Stimulated activated CD4-positive, alpha-beta T cell treated with anti-CD3 and anti-CD28 coated beads, Interleukin-12 subunit alpha, Interleukin-12 subunit beta, amount 100 ng/mL, for 4 hours (primary cell): ENCODE results near the gene MYH14.

Experiments
- DNase-seq: peaks from one replicate; pipeline ENCODE4 v3.0.0-alpha.2; 2020

MYH14 gene

DNA sequence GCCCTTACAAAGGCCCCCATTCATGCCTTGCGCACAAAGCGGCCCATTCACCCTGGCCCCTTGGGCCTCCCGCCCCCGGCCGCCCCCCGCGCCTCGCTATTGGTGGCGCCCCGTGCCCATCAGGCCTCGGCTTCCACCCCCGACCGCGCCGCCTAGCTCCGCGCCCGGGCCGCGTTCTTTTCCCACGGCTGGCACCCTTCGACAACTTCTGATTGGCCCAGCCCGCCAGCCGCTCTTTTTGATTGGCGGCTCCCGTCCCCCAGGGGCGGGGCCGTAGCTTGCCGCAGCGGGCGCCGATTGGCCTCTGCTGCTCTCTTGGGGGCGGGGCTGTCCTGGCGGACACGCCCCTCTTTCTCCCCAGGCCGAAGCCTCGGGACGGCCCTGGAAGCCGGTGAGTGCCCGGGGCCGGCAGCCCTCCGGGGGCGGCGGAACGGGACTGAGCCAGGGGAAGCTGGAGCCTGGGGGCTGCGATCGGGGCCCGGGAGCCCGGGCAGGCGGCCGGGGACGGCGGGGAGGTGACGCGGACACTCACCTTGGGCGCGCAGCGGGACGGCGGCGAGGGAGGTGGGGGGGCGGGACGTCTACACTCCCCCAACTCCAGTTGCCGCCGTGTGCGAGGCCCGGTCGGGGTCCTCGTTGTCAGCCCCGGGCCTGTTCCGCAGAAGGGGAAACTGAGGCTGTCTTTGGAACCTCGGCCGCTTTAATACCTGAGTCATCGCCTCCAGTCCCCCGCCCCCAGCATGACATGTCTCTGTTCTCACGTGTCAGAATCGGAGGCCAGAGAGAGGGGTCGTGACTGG is at the start of gene MYH14:
Gene MYH14, plus strand, starts transcription at position 342 of the 800 bp plus-strand sequence. CDS start 6,744 bp downstream, outside the sequence.
- DNase-seq, result peak; percentile 20

DNA sequence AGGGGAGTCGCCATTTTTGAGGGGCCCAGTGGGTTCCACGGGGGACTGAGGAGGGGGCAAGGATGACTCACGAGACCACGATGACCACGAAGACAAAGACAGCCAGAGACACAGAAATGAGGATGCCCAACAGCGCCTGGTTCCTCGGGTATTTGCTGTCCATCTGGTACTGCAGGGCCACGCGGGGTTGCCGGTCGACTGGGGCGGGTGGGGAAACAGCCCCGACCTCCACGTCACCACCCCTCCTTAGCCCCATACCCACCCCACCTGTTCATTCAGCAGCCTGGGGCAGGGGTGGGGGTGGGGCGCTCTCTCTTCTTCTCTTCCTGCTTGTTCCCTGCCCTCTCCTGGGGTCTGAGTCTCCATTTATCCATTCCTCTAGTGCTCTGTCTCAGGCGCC is 48.9 kb upstream of the MYH14 start:
- no peak for DNase-seq

DNA sequence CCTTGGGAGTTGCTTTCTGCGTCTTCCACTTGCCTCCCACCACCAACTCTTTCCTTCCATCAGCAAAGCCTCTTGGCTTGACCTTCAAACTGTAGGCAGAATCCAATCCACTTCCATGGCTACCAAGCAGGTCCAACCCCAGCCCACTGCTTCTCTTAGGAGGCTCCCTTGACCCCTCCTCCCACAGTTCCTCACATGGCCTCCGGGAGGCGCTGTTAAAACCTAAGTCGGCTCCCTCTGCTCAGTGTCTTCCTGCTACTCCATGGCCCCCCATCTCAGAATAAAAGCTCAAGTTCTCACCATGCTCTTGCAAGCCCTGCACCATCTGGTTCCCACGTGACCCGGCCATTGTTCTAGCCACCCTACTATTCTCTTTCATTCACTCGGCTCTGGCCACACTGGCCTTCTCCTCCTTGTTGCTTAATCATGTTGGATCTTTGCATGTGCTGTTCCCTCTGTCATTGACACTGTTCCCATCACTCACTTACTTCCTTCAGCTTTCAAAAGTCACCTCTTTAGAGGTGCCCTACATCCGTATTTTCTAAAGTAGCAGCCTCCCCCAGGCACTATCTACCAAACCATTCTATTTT is 47.8 kb upstream of the MYH14 start:
- no peak for DNase-seq

DNA sequence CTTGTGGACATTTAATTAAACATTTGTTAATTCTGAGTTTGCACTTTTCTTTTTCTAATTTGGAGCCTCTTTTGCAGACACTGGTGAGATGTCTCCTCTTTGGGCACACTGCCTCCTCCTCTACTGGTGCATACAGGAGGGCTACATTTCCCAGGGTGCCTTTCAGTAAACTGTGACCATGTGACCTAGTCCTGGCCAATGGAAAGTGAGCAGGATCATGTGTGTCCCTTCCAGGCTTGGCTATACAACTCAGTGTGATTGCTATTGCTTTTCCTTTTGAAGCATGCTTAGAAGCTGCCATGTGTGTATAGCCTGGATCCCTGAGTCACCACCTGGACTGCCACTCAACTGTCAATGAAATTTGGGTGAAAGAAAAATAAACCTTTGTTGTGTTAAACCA is 44.8 kb upstream of the MYH14 start:
- DNase-seq, result no peak

DNA sequence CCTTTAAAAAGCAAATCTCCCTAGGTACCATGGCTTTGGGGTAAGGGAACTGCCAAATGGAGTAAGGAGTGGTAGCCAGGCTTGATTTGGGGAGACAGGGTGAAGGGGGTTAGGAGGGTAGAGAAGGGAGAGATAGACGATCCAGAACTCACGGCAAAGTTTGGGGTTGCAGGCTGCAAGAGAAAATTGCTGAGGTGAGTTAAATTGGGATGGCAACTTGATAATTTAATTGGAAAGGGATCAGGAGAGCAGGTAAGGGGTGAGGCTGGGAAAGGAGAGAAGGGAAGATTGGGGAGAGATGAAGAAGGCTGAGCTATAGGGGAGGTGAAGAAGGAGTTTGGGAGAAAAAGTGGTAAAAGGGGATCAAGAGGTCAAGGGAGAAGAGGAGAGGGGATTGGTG is 44.3 kb upstream of the MYH14 start:
- no peak for DNase-seq

- DNase-seq, result no peak
Observed at GRCh38 chr19:50162988-50163387, 40.4 kb upstream of the MYH14 start, which contains the start of gene IZUMO2. Gene IZUMO2 (minus strand): TSS chr19:50163281. CDS start chr19:50163194, 87 bp downstream.

GRCh38 chr19:50167314-50167721 is 36.1 kb upstream of the MYH14 start:
- DNase-seq, result no peak

- no peak for DNase-seq
Observed at GRCh38 chr19:50171752-50172151, 31.7 kb upstream of the MYH14 start.

DNA sequence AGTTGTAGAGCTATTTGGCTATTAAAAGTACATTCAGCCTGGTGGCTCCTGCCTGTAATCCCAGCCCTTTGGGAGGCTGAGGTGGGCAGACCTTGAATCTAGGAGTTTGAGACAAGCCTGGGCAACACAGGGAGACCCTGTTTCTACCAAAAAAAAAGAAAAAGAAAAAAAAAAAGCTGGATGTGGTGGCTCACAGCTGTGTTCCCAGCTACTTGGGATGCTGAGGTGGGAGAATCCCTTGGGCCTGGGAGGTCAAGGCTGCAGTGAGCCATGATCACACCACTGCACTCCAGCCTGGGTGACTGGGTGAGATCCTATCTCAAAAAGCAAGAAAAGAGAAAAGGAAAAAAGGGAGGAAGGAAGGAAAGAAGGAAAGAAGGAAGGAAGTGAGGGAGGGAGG is 30.7 kb upstream of the MYH14 start:
- DNase-seq, result no peak

DNA sequence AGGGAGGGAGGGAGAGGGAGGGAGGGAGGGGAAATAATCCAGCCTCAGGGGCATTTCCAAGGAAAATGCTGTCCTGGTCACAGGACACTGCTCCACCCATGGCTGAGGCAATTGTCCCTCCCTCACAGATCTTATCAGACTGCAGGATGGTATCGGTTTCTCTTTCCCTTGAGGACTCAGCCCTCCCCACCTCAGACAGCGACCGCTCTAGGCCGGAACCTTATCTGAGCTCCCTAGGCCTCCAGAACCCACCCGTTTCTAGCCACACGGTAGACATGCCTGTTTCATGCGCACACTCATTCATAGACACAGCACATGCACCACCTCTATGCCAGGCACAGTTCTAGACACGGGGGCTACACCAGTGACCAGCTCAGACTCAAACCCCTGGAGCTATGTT is 30.3 kb upstream of the MYH14 start:
- DNase-seq, result no peak

DNA sequence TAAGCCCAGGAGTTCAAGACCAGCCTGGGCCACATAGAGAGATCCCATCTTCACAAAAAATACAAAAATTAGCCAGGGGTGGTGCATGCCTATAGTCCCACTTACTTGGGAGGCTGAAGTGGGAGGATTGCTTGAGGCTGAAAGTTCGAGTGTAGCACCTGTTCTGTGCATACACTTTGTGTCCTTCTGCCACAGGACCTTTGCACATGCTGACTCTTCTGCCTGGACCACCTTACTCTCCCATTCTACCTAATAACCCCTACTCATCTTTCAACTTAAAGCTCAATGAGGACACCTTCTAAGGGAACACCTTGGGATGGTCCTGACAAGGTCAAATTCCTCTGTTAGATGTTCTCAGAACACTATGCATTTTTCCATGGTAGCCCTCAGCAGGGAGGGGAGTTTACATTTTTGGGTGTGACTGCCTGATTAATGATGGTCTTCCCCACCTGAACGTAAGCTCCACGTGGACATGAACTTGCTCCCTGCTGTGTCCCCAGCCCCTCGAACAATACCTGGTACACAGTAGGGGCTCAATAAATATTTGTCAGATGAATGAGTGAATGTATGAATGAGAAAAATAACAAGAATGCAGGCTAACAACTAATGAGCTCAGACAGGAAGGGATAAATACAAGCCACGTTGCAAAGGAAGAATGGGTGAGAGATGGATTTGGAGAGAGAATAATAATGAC is 29.2 kb upstream of the MYH14 start:
- DNase-seq, result no peak

DNA sequence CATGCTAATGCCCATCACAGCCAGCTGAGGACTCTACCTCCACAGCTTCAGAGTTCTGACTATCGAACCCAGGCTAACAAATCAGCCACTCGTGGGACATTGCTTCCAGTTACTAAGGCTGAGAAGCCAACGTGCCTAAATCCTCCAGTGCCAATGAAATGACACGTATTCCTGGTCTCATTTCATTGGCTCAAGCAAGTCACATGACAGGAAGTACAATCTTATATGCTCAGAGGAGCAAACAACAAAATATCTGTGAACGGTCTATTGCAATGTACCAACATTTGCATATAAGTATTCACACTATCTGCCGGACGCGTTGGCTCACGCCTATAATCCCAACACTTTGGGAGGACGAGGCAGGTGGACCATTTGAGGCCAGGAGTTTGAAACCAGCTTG is 27.5 kb upstream of the MYH14 start:
- no peak for DNase-seq

- no peak for DNase-seq
Observed at GRCh38 chr19:50176775-50177174, 26.6 kb upstream of the MYH14 start.

- no peak for DNase-seq
Observed at GRCh38 chr19:50178320-50178719, 25.1 kb upstream of the MYH14 start.

GRCh38 chr19:50178859-50179537 is 24.4 kb upstream of the MYH14 start:
- no peak for DNase-seq

GRCh38 chr19:50181121-50181520 is 22.3 kb upstream of the MYH14 start:
- DNase-seq, result no peak

GRCh38 chr19:50184196-50184595 is 19.2 kb upstream of the MYH14 start:
- DNase-seq, result no peak

DNA sequence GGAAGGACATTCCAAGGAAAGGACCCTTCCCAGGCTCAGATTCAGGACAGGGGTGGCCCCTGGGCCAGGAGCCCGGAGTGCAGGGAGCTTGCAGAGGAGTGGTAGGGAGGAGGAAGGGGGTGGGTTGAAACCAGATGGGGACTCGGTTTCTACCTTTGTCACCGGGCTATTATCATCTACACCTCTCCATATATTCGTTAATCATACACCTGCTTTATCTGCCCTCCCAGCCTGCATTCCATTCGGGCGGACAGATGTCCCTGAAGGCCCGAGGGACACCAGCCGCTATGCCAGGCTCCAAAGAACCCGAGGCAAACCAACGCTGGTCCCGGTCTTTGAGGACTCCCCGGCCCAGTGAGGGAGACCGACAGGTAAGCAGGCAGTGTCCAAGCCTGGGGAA is 15.5 kb upstream of the MYH14 start:
- DNase-seq, result no peak

DNA sequence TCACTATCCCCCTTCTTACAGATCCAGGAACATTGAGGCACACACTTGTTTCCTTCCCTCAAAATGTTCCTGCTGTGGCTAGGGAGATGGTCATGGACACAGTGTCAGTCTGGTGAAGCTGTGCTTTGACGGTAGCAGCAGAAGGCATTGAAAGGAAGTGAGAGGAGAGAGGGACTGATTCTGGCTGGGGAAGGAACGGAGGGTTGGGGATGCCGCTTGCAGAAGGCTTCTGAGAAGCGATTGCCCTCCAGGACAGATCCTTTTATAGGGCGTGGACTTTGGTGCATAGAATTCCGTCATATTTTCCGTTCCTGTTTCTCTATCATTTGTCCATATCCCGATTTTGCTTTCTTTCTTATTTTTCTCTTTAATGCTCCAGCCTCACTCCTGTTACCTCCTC is 14.1 kb upstream of the MYH14 start:
- DNase-seq, result no peak

- no peak for DNase-seq
Observed at GRCh38 chr19:50190439-50190891, 13.0 kb upstream of the MYH14 start.

DNA sequence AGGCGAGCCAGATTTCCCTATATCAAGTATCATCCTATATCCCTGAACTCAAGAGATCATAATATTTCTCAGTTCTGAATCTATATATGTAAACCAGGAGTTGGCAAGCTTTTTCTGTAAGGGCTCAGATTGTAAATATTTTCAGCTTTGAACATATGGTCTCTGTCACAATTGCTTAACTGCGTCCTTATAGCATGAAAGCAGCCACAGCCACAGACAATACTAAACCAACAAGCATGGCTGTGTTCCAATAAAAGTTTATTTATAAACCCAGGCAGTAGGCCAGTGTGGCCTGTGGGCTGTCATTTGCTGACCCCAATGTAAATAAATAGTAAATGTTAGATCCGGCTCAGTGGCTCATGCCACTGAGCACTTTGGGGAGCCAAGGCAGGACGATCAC is 12.2 kb upstream of the MYH14 start:
- DNase-seq, result no peak

DNA sequence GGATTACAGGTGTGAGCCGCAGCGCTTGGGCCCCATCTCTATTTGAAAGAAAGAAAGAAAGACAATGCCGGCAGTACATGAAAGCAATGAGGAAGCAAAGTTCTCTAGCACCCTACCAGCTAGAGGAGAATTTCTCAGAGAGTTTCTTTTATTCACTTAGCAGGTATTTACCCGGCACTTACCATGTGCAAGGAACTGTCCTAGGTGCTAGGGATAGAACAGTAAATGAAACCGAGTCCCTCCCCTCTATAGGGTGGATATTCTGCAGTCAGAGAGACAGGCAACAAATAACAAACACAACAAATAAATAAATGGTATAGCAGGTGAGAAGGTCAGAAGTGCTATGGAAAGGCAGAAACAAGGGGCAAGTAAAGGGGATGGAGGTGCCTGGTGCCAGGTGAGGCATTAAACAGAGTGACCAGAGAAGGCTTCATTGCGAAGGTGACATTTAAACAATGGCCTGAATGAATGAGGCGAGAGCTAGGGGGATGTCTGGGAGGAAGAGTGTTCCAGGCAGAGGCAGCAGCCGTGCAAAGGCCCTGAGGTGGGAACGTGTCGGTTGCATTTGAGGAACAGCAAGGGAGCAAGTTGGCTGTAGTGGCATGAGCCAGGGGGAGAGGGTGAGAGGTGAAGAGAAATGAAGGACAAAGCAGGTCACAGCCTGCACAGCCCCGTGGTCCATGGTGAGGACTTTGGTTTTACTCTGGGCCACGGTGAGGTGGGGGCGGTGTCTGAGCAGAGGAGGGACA is 10.8 kb upstream of the MYH14 start:
- no peak for DNase-seq

- no peak for DNase-seq
Observed at GRCh38 chr19:50195224-50195623, 8.2 kb upstream of the MYH14 start.
